Epidermal melanocyte (primary cell): ENCODE results near the gene KRTAP1-1.
"Not testable (repeated sequence)": the region's sequence is repeated elsewhere in the genome, so short reads cannot be mapped to it uniquely, and the experiment has no call there.

ENCODE experiments used
- DNase-seq: peaks from one replicate; pipeline ENCODE4 v3.0.0; 2011; ENCODE audit warnings: low spot score; ENCODE audit not compliant: insufficient read length

Gene KRTAP1-1

GRCh38 chr17:41012326-41013120 lies 28.7 kb downstream of the KRTAP1-1 start:
- DNase-seq, result no peak

- DNase-seq, result no peak
Measured at GRCh38 chr17:41010441-41010840, 30.8 kb downstream of the KRTAP1-1 start.

GRCh38 chr17:41009936-41010335 lies 31.3 kb downstream of the KRTAP1-1 start:
- no peak for DNase-seq

GRCh38 chr17:41009301-41009760 lies 31.9 kb downstream of the KRTAP1-1 start:
- DNase-seq, result no peak

- DNase-seq, result no peak
Measured at GRCh38 chr17:41008811-41009210, 32.4 kb downstream of the KRTAP1-1 start, which contains the start of gene KRTAP3-1. KRTAP3-1 (minus strand) TSS chr17:41009128; CDS start chr17:41009074, 54 bp downstream.

DNA sequence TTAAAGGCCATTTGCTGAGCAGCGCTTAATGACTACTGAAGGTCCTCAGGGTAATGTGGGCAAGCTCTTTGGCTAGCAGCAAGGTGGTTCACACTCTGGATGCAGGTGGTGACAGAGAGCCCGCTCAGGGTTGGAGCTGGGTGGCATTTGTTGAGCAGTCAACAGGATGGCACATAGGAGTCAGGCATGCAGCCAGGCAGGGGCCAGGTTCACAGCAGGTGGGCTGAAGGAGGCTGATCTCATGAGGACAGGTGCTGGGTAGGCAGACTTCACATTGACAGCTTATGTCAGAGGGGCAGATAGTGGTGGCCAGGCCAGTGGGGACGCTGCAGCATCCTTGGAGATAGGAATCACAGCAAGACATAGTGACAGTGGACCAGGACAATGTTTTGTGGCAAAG lies 36.9 kb downstream of the KRTAP1-1 start:
- no peak for DNase-seq

- no peak for DNase-seq
Measured at GRCh38 chr17:41003926-41004325, 37.3 kb downstream of the KRTAP1-1 start.

DNA sequence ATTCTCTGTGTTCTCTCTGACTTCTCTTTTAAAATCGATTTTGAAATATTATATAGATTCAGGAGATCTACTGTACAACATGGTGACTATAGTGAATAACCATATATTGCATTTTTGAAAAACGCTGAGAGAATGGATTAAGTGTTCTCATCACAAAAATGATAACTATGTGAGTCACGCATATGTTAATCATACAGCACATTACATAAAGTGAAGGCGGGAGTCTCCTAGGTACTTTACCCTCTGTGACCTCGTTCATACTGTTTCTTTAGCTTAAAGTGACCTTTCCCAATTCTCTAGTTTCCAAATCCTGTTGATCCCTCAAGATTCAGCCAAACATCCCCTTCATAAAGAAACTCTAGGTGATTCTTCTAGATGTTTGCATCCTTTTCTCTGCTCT lies 38.4 kb downstream of the KRTAP1-1 start:
- no peak for DNase-seq

- DNase-seq, result no peak
Measured at GRCh38 chr17:41001795-41002194, 39.5 kb downstream of the KRTAP1-1 start.

- not testable (repeated sequence) for DNase-seq
Measured at GRCh38 chr17:40999563-40999962, 41.7 kb downstream of the KRTAP1-1 start, which contains the start of gene KRTAP3-2. KRTAP3-2 (minus strand) TSS chr17:40999906; CDS start chr17:40999853, 53 bp downstream.

- DNase-seq, result no peak
Measured at GRCh38 chr17:40997361-40997760, 43.9 kb downstream of the KRTAP1-1 start.

DNA sequence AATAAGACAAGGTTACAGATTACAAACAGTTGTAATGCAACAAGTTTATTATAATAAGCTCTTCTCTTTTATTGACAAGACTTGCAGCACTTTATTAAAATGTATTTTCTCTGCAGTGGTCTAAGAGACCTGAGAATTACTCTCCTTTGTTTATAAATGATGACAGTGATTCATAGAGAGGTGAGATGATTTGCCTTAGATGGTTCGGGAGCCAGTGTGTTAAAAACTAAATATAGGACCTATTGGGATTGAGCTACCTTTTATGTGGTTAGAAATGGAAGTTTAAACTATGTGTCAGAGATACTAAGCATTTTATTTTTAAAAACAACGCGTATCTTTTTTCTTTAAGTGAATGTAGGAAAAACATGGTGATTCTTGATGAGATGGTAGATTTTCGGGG lies 44.4 kb downstream of the KRTAP1-1 start:
- no peak for DNase-seq

DNA sequence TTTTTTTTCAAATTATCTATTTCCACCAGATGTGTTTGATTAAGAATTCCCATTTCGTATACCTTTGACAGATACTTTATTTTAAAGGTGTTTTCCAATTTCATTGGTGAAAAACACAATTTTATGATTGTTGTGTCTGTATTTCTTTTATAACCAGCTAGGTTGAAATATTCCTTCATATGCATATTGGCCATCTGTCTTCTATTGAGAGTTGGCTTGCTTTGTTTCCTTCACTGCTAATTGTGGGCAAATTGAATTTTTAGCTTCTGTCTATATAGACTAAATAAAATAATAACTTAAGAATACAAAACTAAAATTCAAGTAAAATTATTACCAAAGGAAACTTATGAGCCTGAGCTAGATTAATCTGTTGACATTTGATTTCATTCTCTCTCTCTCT lies 46.1 kb downstream of the KRTAP1-1 start:
- DNase-seq, result no peak

GRCh38 chr17:40993839-40994238 lies 47.4 kb downstream of the KRTAP1-1 start, which contains the start of gene KRTAP3-3:
KRTAP3-3 (minus strand) TSS chr17:40994164; CDS start chr17:40994097, 67 bp downstream.
- DNase-seq, result no peak

GRCh38 chr17:40993084-40993483 lies 48.2 kb downstream of the KRTAP1-1 start:
- DNase-seq, result no peak

GRCh38 chr17:40992666-40993065 lies 48.6 kb downstream of the KRTAP1-1 start:
- DNase-seq, result no peak
